Osteocyte (in vitro differentiated cells): ENCODE results near the gene INSRR. TPM values are rescaled to one million over a fixed set of nuclear protein-coding genes. Genes with fewer than 3 reads are reported as not detected.

Experiments used
- DNase-seq: peaks from one replicate; pipeline ENCODE4 v3.0.0; 2021; ENCODE audit warnings: mixed read lengths; ENCODE audit not compliant: unreplicated experiment; ENCODE audit errors: extremely low spot score
- H3K27ac Mint-ChIP-seq: one replicate; pipeline ENCODE4 v1.8.0; 2021; ENCODE audit warnings: mild to moderate bottlenecking, mixed read lengths; ENCODE audit not compliant: unreplicated experiment
- H3K27me3 Mint-ChIP-seq: one replicate; pipeline ENCODE4 v1.8.0; 2021; ENCODE audit warnings: mixed read lengths; ENCODE audit not compliant: unreplicated experiment
- H3K36me3 Mint-ChIP-seq: one replicate; pipeline ENCODE4 v1.8.0; 2021; ENCODE audit warnings: mixed read lengths; ENCODE audit not compliant: unreplicated experiment
- H3K4me1 Mint-ChIP-seq: one replicate; pipeline ENCODE4 v1.8.0; 2021; ENCODE audit warnings: mixed read lengths; ENCODE audit not compliant: unreplicated experiment
- H3K4me3 Mint-ChIP-seq: one replicate; pipeline ENCODE4 v1.8.0; 2021; ENCODE audit warnings: mild to moderate bottlenecking, moderate library complexity, mixed read lengths; ENCODE audit not compliant: unreplicated experiment
- H3K9me3 Mint-ChIP-seq: one replicate; pipeline ENCODE4 v1.8.0; 2021; ENCODE audit warnings: mixed read lengths; ENCODE audit not compliant: unreplicated experiment
- CTCF ChIP-seq: fragments of 200-600 bp; sonication (generic); IDR thresholded peaks from 2 replicates; pipeline ENCODE4 v1.5.0; 2021; ENCODE audit warnings: antibody characterized with exemption, mild to moderate bottlenecking, moderate library complexity
- total RNA-seq: library from RNA; stranded (reverse); gene quantifications from 2 replicates; pipeline ENCODE4 v1.2.1, GENCODE V29; 2021

The INSRR gene
- total RNA-seq, 1 donor from 2014 or later = 0.21 TPM

- Mint-ChIP-seq H3K9me3 (no peaks in the 10 kb centered on the region), H3K36me3 (no peaks in the 10 kb centered on the region), H3K27ac (no peak overlapping the region), H3K4me3 (no peak overlapping the region), H3K27me3 (peaks cover 58% of the 10 kb centered on the region), H3K4me1 (no peaks in the 10 kb centered on the region)
- TF ChIP-seq CTCF = no peak
- no peak for DNase-seq
These were observed 26.5 kb downstream of the INSRR start for GRCh38 chr1:156832434-156832833.

- Mint-ChIP-seq H3K27me3 (peaks cover 29% of the 10 kb centered on the region), H3K4me1 (peaks cover 7% of the 10 kb centered on the region), H3K36me3 (no peaks in the 10 kb centered on the region), H3K27ac (no peak overlapping the region), H3K9me3 (no peaks in the 10 kb centered on the region), H3K4me3 (no peak overlapping the region)
- DNase-seq = no peak
- no peak for TF ChIP-seq CTCF
These were observed 30.4 kb downstream of the INSRR start for GRCh38 chr1:156828400-156829124.

- no peak overlapping the region for H3K4me3 Mint-ChIP-seq
These were observed 32.3 kb downstream of the INSRR start for GRCh38 chr1:156826630-156827029.

GRCh38 chr1:156823210-156823790 is 35.6 kb downstream of the INSRR start:
- peaks cover 5% of the 10 kb centered on the region for H3K9me3 Mint-ChIP-seq
- no peak overlapping the region for H3K4me3 Mint-ChIP-seq
- H3K4me1 Mint-ChIP-seq = peaks cover 7% of the 10 kb centered on the region
- no peaks in the 10 kb centered on the region for H3K36me3 Mint-ChIP-seq
- no peak for TF ChIP-seq CTCF
- H3K27ac Mint-ChIP-seq = no peak overlapping the region
- DNase-seq = no peak
- peaks cover 36% of the 10 kb centered on the region for H3K27me3 Mint-ChIP-seq

More at GRCh38 chr1:156826630-156827029, 32.3 kb downstream of the INSRR start:
- Mint-ChIP-seq H3K9me3 (no peaks in the 10 kb centered on the region), H3K27me3 (peaks cover 28% of the 10 kb centered on the region), H3K4me1 (peaks cover 7% of the 10 kb centered on the region), H3K36me3 (no peaks in the 10 kb centered on the region), H3K27ac (no peak overlapping the region)
- no peak for TF ChIP-seq CTCF
- DNase-seq = no peak

- Mint-ChIP-seq H3K4me3 (no peak overlapping the region), H3K9me3 (peaks cover 5% of the 10 kb centered on the region), H3K4me1 (peaks cover 7% of the 10 kb centered on the region), H3K36me3 (no peaks in the 10 kb centered on the region), H3K27ac (no peak overlapping the region), H3K27me3 (peaks cover 36% of the 10 kb centered on the region)
- no peak for TF ChIP-seq CTCF
- no peak for DNase-seq
These were observed 36.2 kb downstream of the INSRR start for GRCh38 chr1:156822680-156823079.
